NOMO-1 treated with DMSO at 0.1 percent for 48 hours (cell line): ENCODE measurements around the gene VWA5B1.
"Not testable (repeated sequence)": the region's sequence is repeated elsewhere in the genome, so short reads cannot be mapped to it uniquely, and the experiment has no call there.

Experiments
- DNase-seq: peaks from one replicate; lab custom pipeline; 2025; ENCODE audit not compliant: unreplicated experiment; lab: John Stamatoyannopoulos, UW

VWA5B1 gene

DNA sequence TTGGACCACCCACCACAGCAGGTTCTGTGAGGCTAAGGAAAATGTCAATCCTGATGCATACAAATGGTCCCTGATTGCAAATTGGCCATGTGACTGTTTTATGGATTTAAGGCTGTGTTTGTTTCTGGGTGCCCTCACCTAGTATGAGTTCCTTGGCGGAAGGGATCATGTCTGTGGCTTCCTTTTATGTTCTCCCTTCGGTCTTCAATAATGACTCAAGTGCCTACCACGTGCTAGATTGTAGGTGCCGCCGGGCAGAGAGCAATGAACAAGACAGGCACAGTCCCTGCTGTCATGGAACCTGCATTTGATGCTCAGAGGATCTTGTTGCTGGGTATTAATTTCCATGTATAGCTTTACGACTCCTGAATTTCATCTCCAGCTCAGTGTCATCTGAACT is 9.8 kb upstream of the VWA5B1 start:
- no peak for DNase-seq

DNA sequence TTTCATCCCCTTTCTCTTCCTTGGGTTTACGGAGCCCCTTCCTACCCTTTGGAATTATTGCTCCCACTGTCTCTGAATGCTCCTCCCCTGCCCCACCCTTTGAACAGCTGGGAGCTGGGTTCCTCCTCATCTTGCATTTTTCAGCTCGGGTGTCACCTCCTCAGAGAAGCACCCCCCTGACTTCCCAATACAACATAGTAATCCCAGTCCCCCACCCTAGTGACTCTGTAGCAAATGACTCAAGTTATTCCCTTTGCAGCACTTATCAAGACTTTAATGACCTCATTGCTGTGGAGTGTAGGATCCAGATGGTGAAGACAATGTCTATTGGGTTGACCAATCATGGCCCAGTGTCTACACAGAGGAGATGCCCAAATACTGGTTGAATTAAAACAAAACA is 8.9 kb upstream of the VWA5B1 start:
- DNase-seq: no peak

DNA sequence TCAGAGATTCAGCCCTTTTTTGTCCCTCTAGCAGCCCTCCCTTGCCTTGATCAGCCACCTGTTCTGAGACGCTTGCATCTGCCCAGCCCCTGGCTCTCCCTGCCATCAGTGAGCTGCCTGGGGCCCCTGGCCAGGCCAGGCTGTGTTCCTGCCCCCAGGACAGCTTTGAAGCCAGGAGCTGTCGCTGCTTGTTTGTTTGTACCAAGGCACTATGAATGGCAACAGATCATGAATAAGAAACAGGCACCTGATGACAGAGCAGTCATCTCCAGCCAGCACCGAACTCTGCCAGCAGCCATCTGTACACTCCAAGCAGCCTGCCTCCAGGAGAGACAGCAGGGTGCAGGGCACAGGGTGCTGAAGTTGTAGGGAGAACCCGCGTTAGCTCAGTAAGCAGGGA is 8.1 kb upstream of the VWA5B1 start:
- DNase-seq: no peak

DNA sequence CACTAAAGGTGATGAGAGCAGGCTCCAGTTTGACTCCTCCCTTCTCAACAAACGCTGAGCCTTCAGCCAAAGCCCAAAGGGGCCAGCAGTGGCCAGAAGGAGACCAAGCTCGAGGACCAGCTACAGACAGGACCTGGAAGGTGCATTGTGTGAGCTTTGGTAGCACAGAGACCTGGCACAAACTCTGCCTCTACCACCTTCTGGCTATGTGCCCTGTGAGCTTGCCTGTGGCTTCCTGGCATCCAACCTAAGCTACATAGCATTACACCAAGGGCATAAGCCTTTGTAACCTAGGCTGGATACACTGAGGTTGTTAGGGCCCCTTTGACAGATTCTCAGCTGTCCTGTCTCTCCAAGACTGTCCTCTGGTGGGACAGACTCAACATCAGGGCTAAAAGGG is 6.6 kb upstream of the VWA5B1 start:
- no peak for DNase-seq

DNA sequence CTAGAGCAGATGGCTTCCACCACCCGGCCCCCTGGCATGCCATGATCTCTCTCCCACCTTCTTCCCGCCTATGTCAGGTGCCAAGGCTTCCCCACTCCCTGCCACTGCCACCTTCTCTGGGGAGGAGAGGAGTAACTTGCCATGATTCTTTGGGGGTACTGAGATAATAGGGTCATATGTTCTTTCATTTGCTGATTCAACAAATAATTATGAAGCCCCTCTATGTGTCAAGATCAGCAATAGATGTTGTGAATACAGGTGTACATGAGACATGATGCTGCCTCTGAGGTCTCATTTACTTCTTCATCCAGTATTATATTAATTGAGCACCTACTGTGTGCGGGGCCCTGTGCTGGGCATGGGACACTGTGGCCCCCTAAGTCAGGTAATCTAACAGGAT is 6.0 kb upstream of the VWA5B1 start:
- DNase-seq: no peak

DNA sequence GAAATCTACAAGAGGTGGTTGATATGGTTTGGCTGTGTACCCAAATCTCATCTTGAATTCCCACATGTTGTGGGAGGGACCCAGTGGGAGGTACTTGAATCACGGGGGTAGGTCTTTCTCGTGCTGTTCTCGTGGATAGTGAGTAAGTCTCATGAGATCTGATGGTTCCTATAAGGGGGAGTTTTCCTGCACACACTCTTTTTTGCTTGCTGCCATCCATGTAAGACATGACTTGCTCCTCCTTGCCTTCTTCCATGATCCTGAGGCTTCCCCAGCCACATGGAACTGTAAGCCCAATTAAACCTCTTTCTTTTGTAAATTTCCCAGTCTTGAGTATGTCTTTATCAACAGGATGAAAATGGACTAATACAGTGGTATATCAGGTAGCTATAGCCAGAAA is 5.2 kb upstream of the VWA5B1 start:
- no peak for DNase-seq

DNA sequence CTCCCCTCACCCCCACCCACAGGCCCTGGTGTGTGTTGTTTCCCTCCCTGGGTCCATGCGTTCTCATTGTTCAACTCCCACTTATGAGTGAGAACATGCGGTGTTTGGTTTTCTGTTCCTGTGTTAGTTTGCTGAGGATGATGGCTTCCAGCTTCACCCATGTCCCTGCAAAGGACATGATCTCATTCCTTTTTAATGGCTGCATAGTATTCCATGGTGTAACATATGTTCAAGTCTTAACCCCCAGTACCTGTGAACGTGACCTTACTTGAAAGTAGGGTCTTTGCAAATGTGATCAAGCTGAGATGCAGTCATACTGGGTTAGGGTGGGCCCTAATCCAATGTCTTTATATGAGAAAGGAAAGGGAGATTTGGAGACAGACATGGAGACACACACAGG is 3.0 kb upstream of the VWA5B1 start:
- DNase-seq: not testable (repeated sequence)

DNA sequence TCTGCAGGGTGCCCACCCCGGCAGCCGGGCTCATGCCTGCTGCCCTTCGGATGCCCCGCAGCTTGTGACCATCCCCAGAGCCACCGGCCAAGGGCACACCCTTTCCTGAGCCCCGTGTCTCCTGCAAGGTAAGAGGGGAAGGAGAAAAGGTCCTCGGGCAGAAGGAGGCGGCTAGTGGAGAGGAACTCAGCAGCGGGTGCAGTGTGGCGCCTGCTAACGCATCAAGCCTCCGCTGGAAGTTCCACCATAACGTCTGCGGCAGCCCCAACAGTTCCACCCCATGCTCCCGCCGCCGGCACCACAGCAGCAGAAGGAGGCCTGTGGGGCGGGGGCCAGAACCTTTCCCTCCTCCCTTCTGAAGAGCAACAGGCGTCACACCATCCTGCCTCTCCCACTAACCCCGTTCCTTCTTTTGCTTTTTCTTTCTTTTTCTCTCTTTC is 990 bp downstream of the VWA5B1 start:
- no peak for DNase-seq

DNA sequence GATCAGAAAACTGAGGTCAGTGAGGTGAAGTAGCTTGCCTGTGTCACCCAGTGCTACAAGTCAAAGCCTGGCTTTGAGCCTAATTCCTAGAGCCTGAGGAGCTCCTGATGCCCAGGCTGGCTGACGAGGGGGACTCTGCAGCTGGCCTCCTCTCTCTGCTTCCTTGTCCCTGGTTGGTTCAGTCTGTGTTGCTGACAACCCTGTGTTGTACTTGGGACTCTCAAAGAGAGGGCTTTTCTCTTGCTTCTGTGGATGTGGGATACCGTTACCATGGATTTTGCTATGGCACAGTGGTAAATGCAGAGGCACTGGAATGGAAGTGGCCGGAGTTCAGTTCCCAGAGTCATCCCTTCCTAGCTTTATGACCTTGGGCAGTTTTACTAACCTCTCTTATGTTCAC is 8.0 kb downstream of the VWA5B1 start:
- DNase-seq: no peak

DNA sequence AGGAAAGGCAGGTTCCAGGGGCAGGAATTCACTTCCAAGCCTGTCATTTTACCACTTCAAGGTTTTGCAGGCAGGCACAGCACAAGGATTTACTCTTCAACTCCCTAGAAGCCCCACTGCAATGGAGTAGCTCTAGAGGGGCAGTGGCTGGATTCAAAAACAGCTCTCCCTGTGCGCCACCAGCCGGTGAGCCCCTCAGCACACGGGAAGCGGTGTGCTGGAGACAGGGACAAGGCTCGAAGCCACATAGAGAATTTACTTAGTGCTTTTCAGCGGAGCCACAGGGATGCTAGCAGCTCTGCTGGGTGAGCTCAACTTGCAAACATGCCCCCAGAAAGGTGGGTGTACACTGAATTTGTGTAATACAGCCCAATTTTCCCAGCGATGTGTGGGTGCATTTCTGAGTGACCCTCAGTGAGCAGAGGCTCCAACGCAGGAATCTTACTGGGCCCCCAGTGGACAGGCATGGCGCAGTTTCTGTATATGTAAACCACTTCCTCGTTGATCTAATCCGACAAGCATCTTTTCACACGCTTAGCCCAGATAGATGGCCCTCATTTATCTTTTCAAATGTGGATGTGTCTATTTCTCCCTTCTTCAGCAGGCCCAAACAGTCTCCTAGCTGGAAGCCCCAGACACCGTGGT is 10.9 kb downstream of the VWA5B1 start:
- DNase-seq: no peak

DNA sequence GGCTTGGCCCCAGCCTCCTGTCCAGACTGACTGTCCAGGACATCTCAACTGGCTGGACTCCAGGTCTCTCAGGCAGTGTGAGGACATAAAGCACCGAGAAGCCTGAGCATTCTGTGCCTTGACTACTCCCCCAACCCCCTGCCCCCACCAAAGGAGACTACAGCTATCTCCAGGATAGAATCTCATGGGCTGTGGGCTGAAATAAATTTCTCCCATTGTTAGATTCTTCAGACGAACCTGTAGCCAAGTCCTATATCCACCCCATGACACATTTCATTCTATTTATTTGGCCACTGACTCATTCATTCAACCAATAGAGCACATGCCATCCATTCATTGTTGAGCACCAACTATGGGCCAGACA is 11.4 kb downstream of the VWA5B1 start:
- DNase-seq: no peak

DNA sequence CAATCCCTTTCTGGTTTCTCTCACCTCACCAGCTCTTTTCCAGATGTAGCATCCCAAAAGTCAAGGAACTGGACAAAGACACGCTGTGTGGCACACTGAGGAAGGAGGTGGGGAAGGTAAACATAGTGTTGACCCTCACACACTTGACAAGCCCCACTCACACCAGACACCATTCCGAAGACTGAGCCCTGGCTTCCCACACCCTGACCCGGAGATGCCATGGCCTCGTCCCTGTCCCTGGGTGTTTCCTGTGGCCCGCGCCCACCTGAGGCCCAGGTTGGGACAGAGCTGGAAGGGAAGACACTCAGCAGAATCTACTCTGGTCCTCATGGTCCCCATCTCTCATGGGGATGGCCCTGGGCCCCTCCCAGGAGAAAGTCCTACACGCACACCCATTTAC is 16.4 kb downstream of the VWA5B1 start:
- no peak for DNase-seq

DNA sequence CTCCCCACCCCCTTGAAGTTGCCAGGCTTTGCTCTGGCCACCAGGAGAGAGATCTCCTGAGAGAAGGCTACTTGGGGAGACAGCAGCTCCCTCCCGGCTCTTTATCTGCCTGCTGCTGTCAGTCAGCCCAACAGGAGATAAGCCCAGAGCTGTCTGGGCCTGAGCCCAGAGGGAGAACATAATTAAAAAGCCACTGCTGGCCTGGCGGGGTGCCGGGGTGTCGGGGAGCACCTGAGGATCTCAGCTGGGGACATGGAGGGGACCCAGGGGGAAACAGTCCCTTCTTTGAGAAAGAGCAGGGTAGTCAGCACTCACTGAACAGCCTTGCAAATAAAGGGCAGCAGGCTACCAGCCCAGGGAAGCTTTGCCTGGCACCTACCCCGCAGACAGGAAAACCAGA is 17.9 kb downstream of the VWA5B1 start:
- no peak for DNase-seq

DNA sequence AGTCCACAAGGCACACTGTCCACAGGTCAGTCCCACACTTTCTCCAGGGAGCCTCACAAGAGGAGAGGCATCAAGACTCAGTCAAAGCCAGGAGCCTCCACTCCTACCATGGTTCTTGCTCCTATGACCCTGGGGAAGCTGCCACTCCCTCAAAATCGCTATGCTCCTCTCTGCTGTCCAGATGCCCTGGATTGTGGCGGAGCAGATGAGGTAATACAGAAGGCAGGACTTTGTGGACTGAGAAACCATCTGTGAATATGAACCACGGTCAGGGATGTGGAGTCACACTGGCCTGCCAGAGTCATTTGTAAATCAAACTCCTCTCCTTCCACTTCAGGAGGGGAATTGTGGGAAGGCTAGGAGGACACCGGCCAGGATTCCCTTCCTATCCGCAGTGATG is 20.6 kb downstream of the VWA5B1 start:
- DNase-seq: no peak

DNA sequence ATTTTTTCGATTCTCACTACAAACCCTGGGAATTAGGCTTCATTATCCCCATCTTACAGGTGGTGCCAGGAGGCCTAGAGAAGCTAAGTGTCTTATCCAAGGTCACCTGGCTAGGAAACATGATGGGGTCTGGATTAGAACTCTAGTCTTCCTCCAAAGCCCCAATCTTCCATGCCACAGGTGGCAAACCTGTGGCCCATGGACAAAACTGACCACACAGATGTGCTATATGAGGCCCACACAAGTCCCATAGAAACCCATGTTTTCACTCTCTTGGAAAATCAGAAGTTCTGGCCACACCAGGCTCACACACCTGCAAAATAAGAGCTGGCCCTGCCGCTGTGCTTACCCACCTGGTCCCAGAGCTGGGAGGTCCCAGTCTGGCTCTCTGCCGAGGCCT is 21.6 kb downstream of the VWA5B1 start:
- DNase-seq: no peak

DNA sequence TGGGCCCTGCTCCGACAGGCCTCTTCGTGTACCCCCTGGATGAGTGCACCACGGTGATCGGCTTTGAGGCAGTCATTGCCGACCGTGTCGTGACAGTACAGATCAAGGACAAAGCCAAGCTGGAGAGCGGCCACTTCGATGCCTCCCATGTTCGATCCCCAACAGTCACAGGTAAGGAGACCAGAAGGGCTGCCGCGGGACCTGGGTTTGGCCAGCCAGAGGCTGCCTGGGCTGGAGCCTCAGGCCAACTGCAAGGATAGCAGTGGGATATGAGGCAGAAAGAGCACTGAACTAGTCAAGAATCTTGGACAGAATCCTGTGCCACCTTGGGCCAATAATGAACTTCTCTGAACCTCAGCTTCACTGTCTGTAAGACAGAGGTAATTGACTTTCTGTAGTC is 22.1 kb downstream of the VWA5B1 start:
- no peak for DNase-seq

DNA sequence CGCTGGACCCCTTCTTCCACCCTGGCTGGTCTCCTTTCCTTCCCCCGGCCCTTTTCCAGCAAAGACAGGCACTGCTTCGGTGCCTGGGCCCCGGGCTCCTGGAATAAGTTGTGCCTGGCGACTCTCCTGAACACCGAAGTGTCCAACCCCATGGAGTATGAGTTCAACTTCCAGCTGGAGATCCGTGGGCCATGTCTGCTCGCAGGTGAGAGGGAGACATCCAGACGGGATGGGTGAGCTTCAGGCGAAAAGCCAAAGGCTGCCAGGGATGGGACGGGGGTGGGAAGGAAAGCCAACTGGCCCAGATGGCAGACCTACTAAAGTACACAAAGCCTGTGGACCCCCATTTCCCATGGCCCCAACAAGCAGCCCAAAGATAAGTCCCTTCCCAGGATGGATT is 26.8 kb downstream of the VWA5B1 start:
- no peak for DNase-seq

DNA sequence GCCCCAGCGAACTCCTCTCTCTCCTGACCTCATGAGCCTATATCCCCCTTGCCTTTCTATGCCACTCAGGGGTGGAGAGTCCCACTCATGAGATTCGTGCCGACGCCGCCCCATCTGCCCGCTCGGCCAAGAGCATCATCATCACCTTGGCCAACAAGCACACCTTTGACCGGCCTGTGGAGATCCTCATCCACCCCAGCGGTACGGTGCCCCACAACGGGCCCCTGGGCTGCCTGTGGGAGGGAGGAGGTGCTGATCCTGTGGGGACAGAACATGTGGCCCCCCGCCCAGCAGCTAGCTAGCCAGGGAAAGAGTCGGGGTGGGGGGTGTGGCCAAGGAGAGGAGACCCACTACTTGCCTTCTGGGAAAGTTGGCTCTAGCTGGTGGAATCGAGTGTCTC is 27.8 kb downstream of the VWA5B1 start:
- DNase-seq: no peak

DNA sequence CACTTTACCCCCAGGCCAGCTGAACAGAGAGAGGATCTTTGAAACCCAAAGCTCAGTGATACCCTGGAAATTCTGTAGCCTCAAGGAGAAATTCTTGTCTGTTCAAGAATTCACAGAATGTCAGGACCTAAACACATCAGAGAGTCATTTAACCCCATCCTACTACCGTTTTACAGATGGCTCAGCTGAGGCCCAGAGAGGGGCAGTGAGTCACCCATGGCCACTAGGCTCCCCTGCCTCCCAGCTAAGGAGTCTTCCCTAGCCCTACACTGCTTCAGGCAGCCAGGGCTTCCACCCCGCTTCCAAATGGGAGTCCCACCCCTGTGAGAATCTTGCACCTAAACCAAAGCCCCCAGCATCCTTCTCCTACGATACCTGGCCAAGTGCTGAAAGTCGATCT is 28.3 kb downstream of the VWA5B1 start:
- no peak for DNase-seq

DNA sequence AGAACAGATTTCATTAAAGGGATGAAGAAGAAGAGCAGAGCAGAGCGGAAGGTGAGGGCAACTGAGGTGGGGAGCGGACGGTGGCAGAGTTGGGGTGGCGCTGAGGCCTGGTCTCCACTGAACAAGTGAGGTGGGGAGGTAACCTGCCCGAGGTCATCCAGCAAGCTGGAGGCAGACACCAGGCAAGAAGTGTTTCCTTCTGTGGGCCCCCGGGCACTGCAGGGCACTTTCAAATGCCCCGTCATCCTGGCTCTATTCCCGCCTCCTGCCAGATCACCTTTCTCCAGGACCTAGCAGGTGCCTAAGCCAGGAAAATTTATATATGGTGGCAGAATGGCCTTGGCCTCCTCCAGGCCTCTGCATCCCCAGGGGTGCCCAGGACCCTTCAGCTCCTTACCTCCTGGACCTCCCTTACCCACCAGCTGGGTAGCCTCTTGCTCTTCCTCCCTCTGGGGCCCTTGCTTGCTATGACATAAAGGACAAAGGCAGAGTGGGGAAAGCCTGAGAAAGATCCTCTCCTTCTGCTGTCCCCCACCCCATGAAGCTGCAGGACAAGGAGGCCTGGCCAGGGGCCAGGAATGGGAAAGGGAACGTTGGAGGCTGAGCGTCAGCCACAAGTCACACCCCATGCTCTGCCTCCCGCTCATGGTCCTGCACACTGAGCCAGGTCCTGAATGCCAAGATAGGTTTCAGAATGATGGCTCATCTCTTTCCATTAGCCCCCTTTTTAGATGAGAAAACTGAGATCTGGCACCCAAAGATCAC is 29.0 kb downstream of the VWA5B1 start:
- no peak for DNase-seq

DNA sequence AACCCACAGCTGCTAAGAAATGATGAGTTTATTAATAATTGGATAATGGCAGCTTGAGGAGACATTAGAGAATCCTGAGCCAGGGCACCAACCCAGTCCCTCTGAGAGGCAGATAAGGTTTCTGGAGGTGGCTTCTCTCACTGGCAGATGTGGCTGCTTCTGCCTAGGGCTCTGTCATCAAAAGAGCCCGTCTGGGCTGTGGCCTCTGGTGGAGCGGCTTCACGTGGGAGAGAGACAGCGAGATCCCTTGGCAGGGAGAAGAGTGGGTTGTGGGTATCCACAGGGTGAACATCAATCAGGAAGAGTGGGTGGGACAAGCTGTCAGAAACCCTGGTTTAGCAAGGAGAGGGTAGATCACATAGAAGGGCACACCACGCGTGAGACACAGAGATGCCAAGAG is 30.0 kb downstream of the VWA5B1 start:
- DNase-seq: no peak

DNA sequence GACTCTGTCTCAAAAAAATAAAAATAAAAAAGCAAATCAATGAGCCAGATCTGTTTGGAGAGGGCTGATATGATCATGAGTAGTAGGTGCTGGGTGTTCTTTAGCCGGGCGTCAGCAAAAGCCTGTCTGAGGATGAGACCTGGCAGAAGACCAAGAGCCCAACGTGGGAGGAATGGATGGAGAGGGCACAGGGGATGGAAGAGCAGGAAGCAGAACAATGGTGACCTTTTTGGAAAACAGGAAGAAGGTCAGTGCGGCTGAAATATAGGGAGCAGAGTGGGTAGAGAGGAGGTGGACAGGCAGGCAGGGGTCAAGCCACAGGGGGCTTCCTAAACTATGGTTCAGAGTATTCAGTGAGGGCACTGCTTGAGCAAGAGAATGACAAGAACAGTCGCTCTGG is 30.9 kb downstream of the VWA5B1 start:
- DNase-seq: no peak
